ENCODE results near the gene IVNS1ABP. TPM values are rescaled to one million over a fixed set of nuclear protein-coding genes. Genes with fewer than 3 reads are reported as not detected.

Gene IVNS1ABP
- total and polyA plus RNA-seq, 9 of the 15 experiments (the other 6 are each of a cell fraction or from before 2014, with no cell fraction given) = 30.6 to 126 (median 77.7) TPM

DNA sequence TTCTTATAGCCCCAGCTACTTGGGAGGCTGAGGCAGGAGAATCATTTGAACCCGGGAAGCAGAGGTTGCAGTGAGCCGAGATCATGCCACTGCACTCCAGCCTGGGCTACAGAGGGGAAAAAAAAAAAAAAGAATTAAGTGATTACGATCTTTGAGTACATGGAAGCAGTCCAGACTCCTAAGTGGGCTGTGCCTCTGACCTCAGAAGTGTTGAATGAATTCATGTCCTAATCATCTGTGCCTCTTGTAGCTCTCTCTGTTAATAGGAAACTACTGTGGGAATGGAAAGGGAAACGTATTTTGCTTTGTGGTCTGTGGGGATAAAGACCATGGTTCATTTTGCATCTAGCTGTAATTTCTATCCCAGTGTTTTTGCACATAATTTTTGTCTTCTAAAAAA, 8.4 kb upstream of the IVNS1ABP start (continued):
- TF ChIP-seq, protein P1, sequence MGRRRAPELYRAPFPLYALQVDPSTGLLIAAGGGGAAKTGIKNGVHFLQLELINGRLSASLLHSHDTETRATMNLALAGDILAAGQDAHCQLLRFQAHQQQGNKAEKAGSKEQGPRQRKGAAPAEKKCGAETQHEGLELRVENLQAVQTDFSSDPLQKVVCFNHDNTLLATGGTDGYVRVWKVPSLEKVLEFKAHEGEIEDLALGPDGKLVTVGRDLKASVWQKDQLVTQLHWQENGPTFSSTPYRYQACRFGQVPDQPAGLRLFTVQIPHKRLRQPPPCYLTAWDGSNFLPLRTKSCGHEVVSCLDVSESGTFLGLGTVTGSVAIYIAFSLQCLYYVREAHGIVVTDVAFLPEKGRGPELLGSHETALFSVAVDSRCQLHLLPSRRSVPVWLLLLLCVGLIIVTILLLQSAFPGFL (CRISPR knock-in tag; IDR thresholded peaks at IDR 0.05) = no peak
- TF ChIP-seq, protein P2, sequence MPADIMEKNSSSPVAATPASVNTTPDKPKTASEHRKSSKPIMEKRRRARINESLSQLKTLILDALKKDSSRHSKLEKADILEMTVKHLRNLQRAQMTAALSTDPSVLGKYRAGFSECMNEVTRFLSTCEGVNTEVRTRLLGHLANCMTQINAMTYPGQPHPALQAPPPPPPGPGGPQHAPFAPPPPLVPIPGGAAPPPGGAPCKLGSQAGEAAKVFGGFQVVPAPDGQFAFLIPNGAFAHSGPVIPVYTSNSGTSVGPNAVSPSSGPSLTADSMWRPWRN (IDR thresholded peaks at IDR 0.05; ENCODE audit: low read depth) = 0 out of 2 replicates have a peak, but pooled peaks have one; percentile 19
- TF ChIP-seq TRIM24 (IDR thresholded peaks at IDR 0.05) (peak in 1 of 2 experiments; percentile 56; a peak in 2 of 4 replicates), ARID2 (IDR thresholded peaks at IDR 0.05) (no peak), WHSC1 (IDR thresholded peaks at IDR 0.05; ENCODE audit: low read length) (no peak), NELFE (IDR thresholded peaks at IDR 0.05; ENCODE audit: insufficient read depth, insufficient read length) (no peak), ZNF384 (IDR thresholded peaks at IDR 0.05; ENCODE audit: low read depth, low read length) (peak; percentile 90), RBBP5 (IDR thresholded peaks at IDR 0.05; ENCODE audit: borderline replicate concordance, insufficient read depth, low read length, poor library complexity, severe bottlenecking) (no peak), CREM (IDR thresholded peaks at IDR 0.05; ENCODE audit: low read depth) (peak; percentile 51), SMARCE1 (IDR thresholded peaks at IDR 0.05) (peak; percentile 68; the same call in 1 of the 2 replicates), PHTF2 (CRISPR knock-in tag; IDR thresholded peaks at IDR 0.05) (no peak), KDM2B (CRISPR knock-in tag; IDR thresholded peaks at IDR 0.05) (no peak), HOXB6 (CRISPR knock-in tag; IDR thresholded peaks at IDR 0.05; ENCODE audit: borderline replicate concordance) (no peak), HNRNPK (IDR thresholded peaks at IDR 0.05; ENCODE audit: low read depth, low read length, poor library complexity, severe bottlenecking) (no peak), CEBPB (tag; IDR thresholded peaks at IDR 0.05) (no peak), ARID1B (IDR thresholded peaks at IDR 0.05) (peak; percentile 64), TGIF2 (CRISPR knock-in tag; IDR thresholded peaks at IDR 0.05) (no peak), ATF1 (CRISPR knock-in tag; IDR thresholded peaks at IDR 0.05) (no peak), ATF1 (tag; IDR thresholded peaks at IDR 0.05) (peak; percentile 45; the same call in 1 of the 2 replicates)
- TF ChIP-seq, protein P3, sequence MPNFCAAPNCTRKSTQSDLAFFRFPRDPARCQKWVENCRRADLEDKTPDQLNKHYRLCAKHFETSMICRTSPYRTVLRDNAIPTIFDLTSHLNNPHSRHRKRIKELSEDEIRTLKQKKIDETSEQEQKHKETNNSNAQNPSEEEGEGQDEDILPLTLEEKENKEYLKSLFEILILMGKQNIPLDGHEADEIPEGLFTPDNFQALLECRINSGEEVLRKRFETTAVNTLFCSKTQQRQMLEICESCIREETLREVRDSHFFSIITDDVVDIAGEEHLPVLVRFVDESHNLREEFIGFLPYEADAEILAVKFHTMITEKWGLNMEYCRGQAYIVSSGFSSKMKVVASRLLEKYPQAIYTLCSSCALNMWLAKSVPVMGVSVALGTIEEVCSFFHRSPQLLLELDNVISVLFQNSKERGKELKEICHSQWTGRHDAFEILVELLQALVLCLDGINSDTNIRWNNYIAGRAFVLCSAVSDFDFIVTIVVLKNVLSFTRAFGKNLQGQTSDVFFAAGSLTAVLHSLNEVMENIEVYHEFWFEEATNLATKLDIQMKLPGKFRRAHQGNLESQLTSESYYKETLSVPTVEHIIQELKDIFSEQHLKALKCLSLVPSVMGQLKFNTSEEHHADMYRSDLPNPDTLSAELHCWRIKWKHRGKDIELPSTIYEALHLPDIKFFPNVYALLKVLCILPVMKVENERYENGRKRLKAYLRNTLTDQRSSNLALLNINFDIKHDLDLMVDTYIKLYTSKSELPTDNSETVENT (CRISPR knock-in tag; IDR thresholded peaks at IDR 0.05) = no peak
- TF ChIP-seq, protein P4, sequence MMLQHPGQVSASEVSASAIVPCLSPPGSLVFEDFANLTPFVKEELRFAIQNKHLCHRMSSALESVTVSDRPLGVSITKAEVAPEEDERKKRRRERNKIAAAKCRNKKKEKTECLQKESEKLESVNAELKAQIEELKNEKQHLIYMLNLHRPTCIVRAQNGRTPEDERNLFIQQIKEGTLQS (IDR thresholded peaks at IDR 0.05) = peak; percentile 37; the same call in 1 of the 2 replicates
- TF ChIP-seq, protein P4 (CRISPR knock-in tag; conservative IDR thresholded peaks at IDR 0.05) = no peak
- TF ChIP-seq, protein P5, sequence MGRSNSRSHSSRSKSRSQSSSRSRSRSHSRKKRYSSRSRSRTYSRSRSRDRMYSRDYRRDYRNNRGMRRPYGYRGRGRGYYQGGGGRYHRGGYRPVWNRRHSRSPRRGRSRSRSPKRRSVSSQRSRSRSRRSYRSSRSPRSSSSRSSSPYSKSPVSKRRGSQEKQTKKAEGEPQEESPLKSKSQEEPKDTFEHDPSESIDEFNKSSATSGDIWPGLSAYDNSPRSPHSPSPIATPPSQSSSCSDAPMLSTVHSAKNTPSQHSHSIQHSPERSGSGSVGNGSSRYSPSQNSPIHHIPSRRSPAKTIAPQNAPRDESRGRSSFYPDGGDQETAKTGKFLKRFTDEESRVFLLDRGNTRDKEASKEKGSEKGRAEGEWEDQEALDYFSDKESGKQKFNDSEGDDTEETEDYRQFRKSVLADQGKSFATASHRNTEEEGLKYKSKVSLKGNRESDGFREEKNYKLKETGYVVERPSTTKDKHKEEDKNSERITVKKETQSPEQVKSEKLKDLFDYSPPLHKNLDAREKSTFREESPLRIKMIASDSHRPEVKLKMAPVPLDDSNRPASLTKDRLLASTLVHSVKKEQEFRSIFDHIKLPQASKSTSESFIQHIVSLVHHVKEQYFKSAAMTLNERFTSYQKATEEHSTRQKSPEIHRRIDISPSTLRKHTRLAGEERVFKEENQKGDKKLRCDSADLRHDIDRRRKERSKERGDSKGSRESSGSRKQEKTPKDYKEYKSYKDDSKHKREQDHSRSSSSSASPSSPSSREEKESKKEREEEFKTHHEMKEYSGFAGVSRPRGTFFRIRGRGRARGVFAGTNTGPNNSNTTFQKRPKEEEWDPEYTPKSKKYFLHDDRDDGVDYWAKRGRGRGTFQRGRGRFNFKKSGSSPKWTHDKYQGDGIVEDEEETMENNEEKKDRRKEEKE (IDR thresholded peaks at IDR 0.05; ENCODE audit: borderline replicate concordance in 1 of 2, control insufficient read depth in 1 of 2, low read depth in 2 of 2, low read length in 1 of 2) = no peak
